Spinal cord (tissue), 10 donors: ENCODE results near the gene BRWD1. TPM values are rescaled to one million over a fixed set of nuclear protein-coding genes. Genes with fewer than 3 reads are reported as not detected.

Experiments
- DNase-seq, 6 donors: peaks; one replicate each; pipeline versions ENCODE4 v3.0.0 to v3.0.0-alpha.2; 2013 to 2015; ENCODE audit warnings: low spot score in 6 of 6, low read depth in 4 of 6
- H3K27ac ChIP-seq: one replicate; pipeline ENCODE4 v1.5.1; 2013; ENCODE audit warnings: low read depth, low read length, control low read depth
- H3K27me3 ChIP-seq: one replicate; pipeline ENCODE4 v1.6.1; 2013; ENCODE audit warnings: low read length; ENCODE audit not compliant: control insufficient read depth, insufficient read depth
- H3K36me3 ChIP-seq: one replicate; pipeline ENCODE4 v1.6.1; 2013; ENCODE audit warnings: low read length; ENCODE audit not compliant: control insufficient read depth, insufficient read depth
- H3K4me1 ChIP-seq: one replicate; pipeline ENCODE4 v1.6.1; 2013; ENCODE audit warnings: low read length; ENCODE audit not compliant: control insufficient read depth, insufficient read depth
- H3K4me3 ChIP-seq: one replicate; pipeline ENCODE4 v1.5.1; 2013; ENCODE audit warnings: low read depth, low read length, control low read depth
- H3K9me3 ChIP-seq: one replicate; pipeline ENCODE4 v1.6.1; 2013; ENCODE audit warnings: low read length; ENCODE audit not compliant: control insufficient read depth, insufficient read depth
- WGBS: methylation state at CpG from one replicate; pipeline ENCODE4 v1.1.5; 2013; ENCODE audit warnings: missing lambda C conversion rate; ENCODE audit not compliant: insufficient coverage; 5-methylcytosine and 5-hydroxymethylcytosine counted together
- polyA plus RNA-seq, 2 donors: library from polyadenylated mRNA; unstranded; fragments of 120-200 nt; gene quantifications; one replicate each; pipeline ENCODE4 v1.2.1, GENCODE V29; 2013; ENCODE audit not compliant: insufficient read length in 2 of 2
- total RNA-seq, 2 donors: library from RNA; depleted of rRNA in 1 of 2; stranded (reverse); fragments of 120-200 nt in 1 of 2; fragments of >200 nt in 1 of 2; gene quantifications; one replicate each; pipeline versions ENCODE4 v1.2.3 to v1.2.4, GENCODE V29; 2013 to 2014
- donor health status: healthy.

The BRWD1 gene
- total and polyA plus RNA-seq, 4 donors: 78.2 to 180 (median 109) TPM

GRCh38 chr21:39216290-39216689 is 97.1 kb downstream of the BRWD1 start:
- Histone ChIP-seq H3K27ac (no peak overlapping the region), H3K36me3 (peaks cover 14% of the 10 kb centered on the region), H3K27me3 (no peaks in the 10 kb centered on the region), H3K4me1 (no peaks in the 10 kb centered on the region), H3K9me3 (no peaks in the 10 kb centered on the region), H3K4me3 (no peak overlapping the region)
- DNase-seq: no peak
- no CpG with 5 or more reads among the region's 2 CpGs for WGBS

GRCh38 chr21:39215078-39215477 is 98.4 kb downstream of the BRWD1 start:
- WGBS: 100% methylated on average over 2 of the region's 7 CpGs
- Histone ChIP-seq H3K9me3 (no peaks in the 10 kb centered on the region), H3K4me3 (no peak overlapping the region), H3K27ac (no peak overlapping the region), H3K36me3 (peaks cover 14% of the 10 kb centered on the region), H3K27me3 (no peaks in the 10 kb centered on the region), H3K4me1 (no peaks in the 10 kb centered on the region)
- DNase-seq: no peak

- H3K4me3 ChIP-seq: no peak overlapping the region
- H3K27ac ChIP-seq: no peak overlapping the region
- no CpG with 5 or more reads among the region's 2 CpGs for WGBS
- no peak for DNase-seq
- H3K9me3 ChIP-seq: no peaks in the 10 kb centered on the region
- peaks cover 18% of the 10 kb centered on the region for H3K36me3 ChIP-seq
- H3K4me1 ChIP-seq: no peaks in the 10 kb centered on the region
- H3K27me3 ChIP-seq: no peaks in the 10 kb centered on the region
Measured at GRCh38 chr21:39209334-39209688, 104.1 kb downstream of the BRWD1 start.

GRCh38 chr21:39208624-39209333 is 104.7 kb downstream of the BRWD1 start:
- WGBS: 100% methylated on average over 1 of the region's 6 CpGs
- Histone ChIP-seq H3K4me3 (no peak overlapping the region), H3K27me3 (no peaks in the 10 kb centered on the region), H3K4me1 (no peaks in the 10 kb centered on the region), H3K36me3 (peaks cover 18% of the 10 kb centered on the region), H3K27ac (no peak overlapping the region), H3K9me3 (no peaks in the 10 kb centered on the region)
- DNase-seq: no peak

GRCh38 chr21:39204134-39204533 is 109.3 kb downstream of the BRWD1 start:
- Histone ChIP-seq H3K4me1 (no peaks in the 10 kb centered on the region), H3K36me3 (peaks cover 22% of the 10 kb centered on the region), H3K9me3 (no peaks in the 10 kb centered on the region), H3K4me3 (no peak overlapping the region), H3K27me3 (no peaks in the 10 kb centered on the region), H3K27ac (no peak overlapping the region)
- WGBS: no CpG with 5 or more reads among the region's 1 CpG
- no peak for DNase-seq

- Histone ChIP-seq H3K4me3 (no peak overlapping the region), H3K4me1 (no peaks in the 10 kb centered on the region), H3K27ac (no peak overlapping the region), H3K27me3 (no peaks in the 10 kb centered on the region), H3K9me3 (no peaks in the 10 kb centered on the region), H3K36me3 (peaks cover 4% of the 10 kb centered on the region)
- WGBS: 100% methylated on average over 1 of the region's 2 CpGs
- no peak for DNase-seq
Measured at GRCh38 chr21:39198800-39199199, 114.6 kb downstream of the BRWD1 start.

- no peak for DNase-seq
- Histone ChIP-seq H3K4me3 (no peak overlapping the region), H3K9me3 (no peaks in the 10 kb centered on the region), H3K4me1 (no peaks in the 10 kb centered on the region), H3K27ac (no peak overlapping the region), H3K36me3 (peaks cover 4% of the 10 kb centered on the region), H3K27me3 (no peaks in the 10 kb centered on the region)
- 100% methylated on average over 1 of the region's 5 CpGs for WGBS
Measured at GRCh38 chr21:39197448-39198233, 115.8 kb downstream of the BRWD1 start.

- WGBS: 100% methylated on average over 1 of the region's 1 CpG
- Histone ChIP-seq H3K9me3 (no peaks in the 10 kb centered on the region), H3K4me3 (no peak overlapping the region), H3K36me3 (peaks cover 4% of the 10 kb centered on the region), H3K27me3 (no peaks in the 10 kb centered on the region), H3K4me1 (no peaks in the 10 kb centered on the region), H3K27ac (no peak overlapping the region)
- DNase-seq: no peak
Measured at GRCh38 chr21:39196838-39197237, 116.6 kb downstream of the BRWD1 start.

- no peaks in the 10 kb centered on the region for H3K4me1 ChIP-seq
- no peak for DNase-seq
- H3K4me3 ChIP-seq: no peak overlapping the region
- WGBS: 71% methylated on average over 1 of the region's 7 CpGs
- no peaks in the 10 kb centered on the region for H3K27me3 ChIP-seq
- no peaks in the 10 kb centered on the region for H3K9me3 ChIP-seq
- peaks cover 4% of the 10 kb centered on the region for H3K36me3 ChIP-seq
- no peak overlapping the region for H3K27ac ChIP-seq
Measured at GRCh38 chr21:39196310-39196709, 117.1 kb downstream of the BRWD1 start.

- Histone ChIP-seq H3K27me3 (no peaks in the 10 kb centered on the region), H3K9me3 (no peaks in the 10 kb centered on the region), H3K27ac (no peak overlapping the region), H3K4me1 (no peaks in the 10 kb centered on the region), H3K36me3 (no peaks in the 10 kb centered on the region), H3K4me3 (no peak overlapping the region)
- DNase-seq: no peak
- WGBS: no CpG with 5 or more reads among the region's 1 CpG
Measured at GRCh38 chr21:39193380-39193779, 120.1 kb downstream of the BRWD1 start.
